HG02943 (cell line): ENCODE data around the gene EFHC1.

ENCODE experiments used
- ATAC-seq: cut with Tn5 transposase; IDR thresholded peaks from one replicate; pipeline ENCODE4 v1.9.1; 2021; ENCODE audit warnings: mild to moderate bottlenecking, low read depth, moderate library complexity; ENCODE audit not compliant: unreplicated experiment

Gene EFHC1

GRCh38 chr6:52399511-52400312 is 20.4 kb upstream of the EFHC1 start:
- peak; percentile 60 for ATAC-seq

GRCh38 chr6:52400313-52401041 is 19.7 kb upstream of the EFHC1 start:
- no peak for ATAC-seq

- no peak for ATAC-seq
Measured at GRCh38 chr6:52403086-52403485, 17.1 kb upstream of the EFHC1 start.

GRCh38 chr6:52403627-52404026 is 16.5 kb upstream of the EFHC1 start:
- ATAC-seq = no peak

GRCh38 chr6:52405243-52405642 is 14.9 kb upstream of the EFHC1 start:
- no peak for ATAC-seq

GRCh38 chr6:52407467-52407866 is 12.7 kb upstream of the EFHC1 start:
- ATAC-seq = no peak

GRCh38 chr6:52409499-52409898 is 10.6 kb upstream of the EFHC1 start:
- no peak for ATAC-seq

- ATAC-seq = no peak
Measured at GRCh38 chr6:52410979-52411378, 9.2 kb upstream of the EFHC1 start.

- ATAC-seq = no peak
Measured at GRCh38 chr6:52411911-52412310, 8.2 kb upstream of the EFHC1 start.

- no peak for ATAC-seq
Measured at GRCh38 chr6:52415333-52415732, 4.8 kb upstream of the EFHC1 start.

- ATAC-seq = no peak
Measured at GRCh38 chr6:52415917-52416628, 4.1 kb upstream of the EFHC1 start.

GRCh38 chr6:52416629-52417151 is 3.5 kb upstream of the EFHC1 start:
- no peak for ATAC-seq

GRCh38 chr6:52417675-52418111 is 2.4 kb upstream of the EFHC1 start:
- ATAC-seq = no peak

GRCh38 chr6:52418606-52419005 is 1.5 kb upstream of the EFHC1 start:
- ATAC-seq = no peak

- ATAC-seq = no peak
Measured at GRCh38 chr6:52420668-52421358, 671 bp downstream of the EFHC1 start.

GRCh38 chr6:52422156-52422555 is 2.0 kb downstream of the EFHC1 start:
- ATAC-seq = no peak

- ATAC-seq = no peak
Measured at GRCh38 chr6:52423448-52423847, 3.3 kb downstream of the EFHC1 start.

GRCh38 chr6:52423971-52424381 is 3.8 kb downstream of the EFHC1 start:
- no peak for ATAC-seq

GRCh38 chr6:52424513-52424912 is 4.4 kb downstream of the EFHC1 start:
- no peak for ATAC-seq

GRCh38 chr6:52426667-52427066 is 6.5 kb downstream of the EFHC1 start:
- ATAC-seq = no peak
